Brain microvascular endothelial cell (primary cell): ENCODE results near the gene PSMD5.

Experiments
- DNase-seq: peaks from one replicate; pipeline ENCODE4 v3.0.0-alpha.2; 2020
- H3K27ac ChIP-seq: fragments of 250-450 bp; sonication (Bioruptor Pico); 2 replicates; pipeline ENCODE4 v1.5.1; 2020; ENCODE audit warnings: mild to moderate bottlenecking, moderate library complexity
- H3K27me3 ChIP-seq: fragments of 250-450 bp; sonication (Bioruptor Pico); replicated peaks from 2 replicates; pipeline ENCODE4 v1.5.1; 2020; ENCODE audit warnings: mild to moderate bottlenecking
- H3K36me3 ChIP-seq: fragments of 250-450 bp; sonication (Bioruptor Pico); replicated peaks from 2 replicates; pipeline ENCODE4 v1.5.1; 2020; ENCODE audit warnings: mild to moderate bottlenecking
- H3K4me3 ChIP-seq: 2 replicates; pipeline ENCODE4 v1.5.1; 2011; ENCODE audit warnings: low read depth, mild to moderate bottlenecking, control low read depth, low read length, moderate library complexity
- CTCF ChIP-seq: IDR thresholded peaks from 2 replicates; pipeline ENCODE4 v1.5.1; 2011; ENCODE audit warnings: low read depth, mild to moderate bottlenecking, moderate library complexity, low read length, control low read depth, inconsistent platforms; ENCODE audit errors: missing control alignments
- in situ Hi-C: cut with HindIII; loops from 2 replicates; pipeline ENCODE4 v1.10.0; 2017; ENCODE audit warnings: low sequenced_read_pairs, low pct_ligation_motif_present

Gene PSMD5

GRCh38 chr9:120863833-120864232 lies 21.1 kb upstream of the PSMD5 start:
- H3K27ac ChIP-seq = no peak overlapping the region
- H3K4me3 ChIP-seq = no peak overlapping the region
- TF ChIP-seq CTCF = no peak
- in situ Hi-C loops = no loop called here
- no peak for DNase-seq
- peaks cover 20% of the 10 kb centered on the region for H3K36me3 ChIP-seq
- no peaks in the 10 kb centered on the region for H3K27me3 ChIP-seq

GRCh38 chr9:120862452-120862851 lies 19.7 kb upstream of the PSMD5 start:
- TF ChIP-seq CTCF = no peak
- H3K27ac ChIP-seq = no peak overlapping the region
- in situ Hi-C loops = no loop called here
- peaks cover 28% of the 10 kb centered on the region for H3K36me3 ChIP-seq
- no peak overlapping the region for H3K4me3 ChIP-seq
- DNase-seq = no peak
- no peaks in the 10 kb centered on the region for H3K27me3 ChIP-seq

GRCh38 chr9:120861935-120862334 lies 19.2 kb upstream of the PSMD5 start:
- no peak for DNase-seq
- Histone ChIP-seq H3K4me3 (no peak overlapping the region), H3K27ac (no peak overlapping the region), H3K36me3 (peaks cover 31% of the 10 kb centered on the region), H3K27me3 (no peaks in the 10 kb centered on the region)
- no peak for TF ChIP-seq CTCF
- in situ Hi-C loops = no loop called here

GRCh38 chr9:120860083-120860482 lies 17.4 kb upstream of the PSMD5 start:
- in situ Hi-C loops = no loop called here
- peaks cover 31% of the 10 kb centered on the region for H3K36me3 ChIP-seq
- DNase-seq = no peak

GRCh38 chr9:120859361-120859760 lies 16.6 kb upstream of the PSMD5 start:
- peaks cover 31% of the 10 kb centered on the region for H3K36me3 ChIP-seq
- no peak for TF ChIP-seq CTCF
- no peak for DNase-seq
- in situ Hi-C loops = no loop called here
- no peak overlapping the region for H3K27ac ChIP-seq
- no peaks in the 10 kb centered on the region for H3K27me3 ChIP-seq
- no peak overlapping the region for H3K4me3 ChIP-seq

More at GRCh38 chr9:120860083-120860482, 17.4 kb upstream of the PSMD5 start:
- Histone ChIP-seq H3K27me3 (no peaks in the 10 kb centered on the region), H3K4me3 (no peak overlapping the region), H3K27ac (no peak overlapping the region)
- TF ChIP-seq CTCF = no peak

- H3K4me3 ChIP-seq = no peak overlapping the region
- DNase-seq = no peak
- in situ Hi-C loops = no loop called here
- H3K36me3 ChIP-seq = peaks cover 27% of the 10 kb centered on the region
- H3K27me3 ChIP-seq = no peaks in the 10 kb centered on the region
- no peak for TF ChIP-seq CTCF
- H3K27ac ChIP-seq = no peak overlapping the region
These were observed 15.2 kb upstream of the PSMD5 start for GRCh38 chr9:120857902-120858301.
